Measurements from ENCODE around the gene CXCR6.

GRCh38 chr3:45932112-45932511 is 11.2 kb upstream of the CXCR6 start:
- no peak for TF ChIP-seq EZH2 (IDR thresholded peaks at IDR 0.05; ENCODE audit: insufficient read depth, poor library complexity, severe bottlenecking)
- TF ChIP-seq EZH2phosphoT487 (IDR thresholded peaks at IDR 0.05; ENCODE audit: insufficient read depth, low read depth): no peak

All from GM23248 (cell line).